SJCRH30 (cell line): ENCODE data around the gene LLGL2. TPM values are rescaled to one million over a fixed set of nuclear protein-coding genes. Genes with fewer than 3 reads are reported as not detected.
"Not testable (repeated sequence)": the region's sequence is repeated elsewhere in the genome, so short reads cannot be mapped to it uniquely, and the experiment has no call there.

ENCODE experiments used
- DNase-seq, 2 experiments: peaks; one replicate each; pipeline ENCODE4 v3.0.0-alpha.2; 2015 to 2020
- H3K27ac ChIP-seq: fragments of 250-450 bp; sonication (Bioruptor Pico); 2 replicates; pipeline ENCODE4 v1.5.1; 2020; ENCODE audit warnings: mild to moderate bottlenecking, moderate library complexity
- H3K27me3 ChIP-seq: fragments of 250-450 bp; sonication (Bioruptor Pico); 2 replicates; pipeline ENCODE4 v1.5.1; 2020; ENCODE audit warnings: mild to moderate bottlenecking, moderate library complexity
- H3K36me3 ChIP-seq: fragments of 250-450 bp; sonication (Bioruptor Pico); 2 replicates; pipeline ENCODE4 v1.5.1; 2020; ENCODE audit warnings: mild to moderate bottlenecking, moderate library complexity
- H3K4me1 ChIP-seq: fragments of 250-450 bp; sonication (Bioruptor Pico); 2 replicates; pipeline ENCODE4 v1.5.1; 2020; ENCODE audit warnings: mild to moderate bottlenecking, moderate library complexity
- H3K4me3 ChIP-seq: fragments of 250-450 bp; sonication (Bioruptor Pico); 2 replicates; pipeline ENCODE4 v1.5.1; 2020; ENCODE audit warnings: mild to moderate bottlenecking, moderate library complexity
- H3K9me3 ChIP-seq: fragments of 250-450 bp; sonication (Bioruptor Pico); replicated peaks from 2 replicates; pipeline ENCODE4 v1.5.1; 2020; ENCODE audit warnings: mild to moderate bottlenecking, moderate library complexity
- total RNA-seq: library from RNA; depleted of rRNA; stranded (reverse); fragments of >200 nt; shearing (Covaris generic); gene quantifications from 2 replicates; pipeline ENCODE4 v1.2.3, GENCODE V29; 2014; rRNA removed

Gene LLGL2, protein sequence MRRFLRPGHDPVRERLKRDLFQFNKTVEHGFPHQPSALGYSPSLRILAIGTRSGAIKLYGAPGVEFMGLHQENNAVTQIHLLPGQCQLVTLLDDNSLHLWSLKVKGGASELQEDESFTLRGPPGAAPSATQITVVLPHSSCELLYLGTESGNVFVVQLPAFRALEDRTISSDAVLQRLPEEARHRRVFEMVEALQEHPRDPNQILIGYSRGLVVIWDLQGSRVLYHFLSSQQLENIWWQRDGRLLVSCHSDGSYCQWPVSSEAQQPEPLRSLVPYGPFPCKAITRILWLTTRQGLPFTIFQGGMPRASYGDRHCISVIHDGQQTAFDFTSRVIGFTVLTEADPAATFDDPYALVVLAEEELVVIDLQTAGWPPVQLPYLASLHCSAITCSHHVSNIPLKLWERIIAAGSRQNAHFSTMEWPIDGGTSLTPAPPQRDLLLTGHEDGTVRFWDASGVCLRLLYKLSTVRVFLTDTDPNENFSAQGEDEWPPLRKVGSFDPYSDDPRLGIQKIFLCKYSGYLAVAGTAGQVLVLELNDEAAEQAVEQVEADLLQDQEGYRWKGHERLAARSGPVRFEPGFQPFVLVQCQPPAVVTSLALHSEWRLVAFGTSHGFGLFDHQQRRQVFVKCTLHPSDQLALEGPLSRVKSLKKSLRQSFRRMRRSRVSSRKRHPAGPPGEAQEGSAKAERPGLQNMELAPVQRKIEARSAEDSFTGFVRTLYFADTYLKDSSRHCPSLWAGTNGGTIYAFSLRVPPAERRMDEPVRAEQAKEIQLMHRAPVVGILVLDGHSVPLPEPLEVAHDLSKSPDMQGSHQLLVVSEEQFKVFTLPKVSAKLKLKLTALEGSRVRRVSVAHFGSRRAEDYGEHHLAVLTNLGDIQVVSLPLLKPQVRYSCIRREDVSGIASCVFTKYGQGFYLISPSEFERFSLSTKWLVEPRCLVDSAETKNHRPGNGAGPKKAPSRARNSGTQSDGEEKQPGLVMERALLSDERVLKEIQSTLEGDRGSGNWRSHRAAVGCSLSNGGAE
- not detected in 2 replicates for total RNA-seq

DNA sequence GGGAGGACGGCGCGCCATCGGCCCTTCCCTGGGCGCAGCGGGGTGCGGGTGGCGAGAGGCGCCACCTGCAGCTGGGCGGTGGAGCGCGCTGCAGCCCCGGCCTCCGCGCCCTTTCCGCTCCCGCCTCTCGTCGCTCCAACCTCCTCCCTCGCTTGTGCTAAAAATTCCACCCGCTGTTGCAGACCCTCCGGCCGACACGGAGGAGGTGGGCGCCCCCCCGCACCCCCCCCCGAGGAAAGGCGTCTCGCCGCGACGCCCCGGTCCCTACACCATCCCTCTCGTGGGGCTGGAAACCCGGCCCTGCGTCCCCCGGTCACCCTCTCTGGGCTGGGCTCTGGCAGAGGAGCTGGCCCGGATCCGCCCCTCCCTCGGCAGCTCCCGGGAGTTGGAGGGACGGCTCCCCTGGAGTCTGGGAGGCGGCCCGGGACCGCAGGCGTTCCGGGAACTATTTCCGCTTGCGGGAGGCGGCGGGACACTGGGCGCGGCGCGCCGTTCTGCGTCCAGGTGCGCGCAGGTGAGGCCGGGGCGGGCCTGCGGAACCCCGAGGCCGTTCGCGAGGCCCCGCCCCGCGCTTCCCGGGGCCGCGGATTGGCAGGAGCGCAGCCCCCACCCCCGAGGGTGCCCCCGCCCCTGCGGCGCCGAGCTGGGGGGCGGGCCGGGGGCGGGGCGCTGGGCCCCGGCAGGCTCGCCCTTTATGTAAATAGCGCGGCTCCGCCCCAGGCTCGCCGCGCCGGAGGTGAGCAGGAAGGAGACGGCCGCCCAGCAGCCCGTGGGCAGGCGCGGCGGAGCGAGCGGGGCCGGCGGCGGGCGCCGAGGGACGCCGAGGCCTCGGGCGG is at the start of gene LLGL2:
LLGL2 (plus strand) TSS at position 728 of the 836 bp plus-strand sequence. CDS start 17,730 bp downstream, outside the sequence.
- Histone ChIP-seq H3K4me1 (no peaks in the 10 kb centered on the region), H3K4me3 (no peak within 1 kb of the TSS), H3K27ac (no peak within 1 kb of the TSS), H3K9me3 (no peaks in the 10 kb centered on the region), H3K36me3 (peaks cover 21% of the 10 kb centered on the region), H3K27me3 (no peaks in the 10 kb centered on the region)
- no peak for DNase-seq

DNA sequence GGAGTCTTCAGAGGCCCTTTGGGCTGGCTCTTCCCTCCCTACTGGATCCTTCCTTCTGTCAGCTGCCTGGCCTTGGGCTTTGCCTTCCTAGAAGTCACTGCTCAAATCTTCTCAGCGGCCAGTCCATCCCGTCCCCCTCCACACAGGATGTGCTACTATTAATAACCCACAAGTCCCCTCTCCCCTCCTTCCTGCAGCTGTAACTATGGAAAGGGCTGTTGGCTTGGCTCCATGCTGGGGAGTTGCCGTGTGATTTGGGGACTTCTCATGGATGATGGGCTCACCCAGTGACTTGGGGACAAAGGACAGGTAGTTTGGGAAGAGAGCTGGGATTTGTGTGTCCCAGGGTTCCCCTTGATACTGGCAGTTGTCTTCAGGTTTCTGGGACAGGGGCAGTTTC is 49.6 kb upstream of the LLGL2 start:
- peaks cover 4% of the 10 kb centered on the region; the same call in 1 of the 2 replicates for H3K36me3 ChIP-seq
- no peak overlapping the region for H3K4me3 ChIP-seq
- DNase-seq, result no peak
- H3K27ac ChIP-seq, result no peak overlapping the region
- no peaks in the 10 kb centered on the region for H3K9me3 ChIP-seq
- no peaks in the 10 kb centered on the region for H3K27me3 ChIP-seq
- H3K4me1 ChIP-seq, result peaks cover 21% of the 10 kb centered on the region

DNA sequence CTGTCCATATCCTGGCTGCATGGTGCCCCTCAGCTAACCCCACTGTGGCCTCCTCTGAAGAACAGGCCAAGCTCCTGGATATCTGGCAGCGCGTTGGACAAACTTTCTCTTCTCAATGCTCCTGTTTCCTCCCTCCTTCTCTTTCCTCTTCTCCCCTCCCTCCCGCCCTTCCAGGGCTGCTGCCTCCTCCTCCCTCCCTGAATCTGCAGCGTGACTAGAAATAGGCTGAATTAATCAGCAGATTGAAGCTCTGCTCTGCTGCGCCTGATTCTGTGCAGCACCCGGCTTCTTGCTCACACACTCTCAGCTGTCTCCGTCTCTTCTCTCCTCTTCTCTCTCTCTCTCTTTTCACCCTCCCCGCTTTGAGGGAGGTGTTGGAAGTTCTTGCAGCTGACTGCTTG is 49.2 kb upstream of the LLGL2 start:
- DNase-seq, result no peak
- H3K4me3 ChIP-seq, result no peak overlapping the region
- peaks cover 4% of the 10 kb centered on the region; the same call in 1 of the 2 replicates for H3K36me3 ChIP-seq
- no peaks in the 10 kb centered on the region for H3K27me3 ChIP-seq
- H3K27ac ChIP-seq, result no peak overlapping the region
- H3K4me1 ChIP-seq, result peaks cover 25% of the 10 kb centered on the region
- no peaks in the 10 kb centered on the region for H3K9me3 ChIP-seq

DNA sequence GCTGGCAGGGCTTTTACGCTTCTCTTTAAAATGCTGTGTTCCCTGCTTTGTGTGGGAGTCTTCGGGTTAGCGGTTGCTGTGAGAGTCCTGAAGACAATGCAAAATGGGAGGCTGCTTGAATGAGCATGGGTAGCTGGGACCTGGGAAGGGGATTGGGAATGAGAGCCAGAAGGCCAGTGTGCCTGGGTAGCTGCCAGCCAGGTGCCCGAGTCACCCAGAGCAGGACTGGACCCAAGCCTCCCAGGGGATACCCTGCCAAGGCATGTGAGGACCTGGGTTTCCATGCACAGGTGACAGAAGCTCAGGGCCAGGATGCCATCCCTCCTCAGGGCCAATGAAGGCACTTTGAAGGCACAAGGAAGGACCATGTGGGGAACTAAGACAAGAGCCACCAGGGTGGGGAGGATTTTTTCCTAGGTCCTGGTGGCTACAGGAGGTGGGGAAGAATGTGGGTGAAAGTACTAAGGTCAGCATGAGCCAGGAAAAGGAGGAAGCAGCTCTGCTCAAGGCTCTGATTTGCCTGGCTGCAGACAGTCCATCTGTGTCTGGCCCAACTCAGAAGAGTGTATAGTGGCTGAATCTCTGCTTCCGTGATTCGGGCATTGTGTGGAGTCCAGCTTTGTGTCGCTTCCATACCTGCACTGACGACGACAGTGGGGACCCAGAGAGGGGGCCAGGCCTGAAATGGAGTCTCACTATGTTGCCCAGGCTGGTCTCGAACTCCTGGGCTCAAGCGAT is 48.6 kb upstream of the LLGL2 start:
- no peaks in the 10 kb centered on the region for H3K9me3 ChIP-seq
- no peak overlapping the region for H3K4me3 ChIP-seq
- H3K27ac ChIP-seq, result no peak overlapping the region
- no peaks in the 10 kb centered on the region for H3K27me3 ChIP-seq
- peaks cover 32% of the 10 kb centered on the region for H3K4me1 ChIP-seq
- peaks cover 4% of the 10 kb centered on the region; the same call in 1 of the 2 replicates for H3K36me3 ChIP-seq
- DNase-seq, result no peak

DNA sequence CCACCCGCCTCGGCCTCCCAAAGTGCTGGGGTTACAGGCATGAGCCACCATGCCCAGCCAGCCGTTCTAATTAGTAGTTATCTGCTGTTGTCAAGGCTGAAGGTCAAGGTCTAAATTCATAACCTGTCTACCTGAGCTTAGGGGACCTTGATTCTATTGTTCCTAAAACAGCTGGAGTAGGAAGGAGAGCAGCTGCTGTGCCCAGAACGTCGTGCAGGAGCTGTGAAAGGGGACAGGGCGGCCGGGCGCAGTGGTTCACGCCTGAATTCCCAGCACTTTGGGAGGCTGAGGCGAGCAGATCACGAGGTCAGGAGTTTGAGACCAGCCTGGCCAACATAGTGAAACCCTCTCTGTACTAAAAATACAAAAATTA is 48.0 kb upstream of the LLGL2 start:
- not testable (repeated sequence) for H3K27ac ChIP-seq, H3K4me3 ChIP-seq, H3K9me3 ChIP-seq, H3K27me3 ChIP-seq, DNase-seq, H3K36me3 ChIP-seq
- peaks cover 33% of the 10 kb centered on the region for H3K4me1 ChIP-seq

DNA sequence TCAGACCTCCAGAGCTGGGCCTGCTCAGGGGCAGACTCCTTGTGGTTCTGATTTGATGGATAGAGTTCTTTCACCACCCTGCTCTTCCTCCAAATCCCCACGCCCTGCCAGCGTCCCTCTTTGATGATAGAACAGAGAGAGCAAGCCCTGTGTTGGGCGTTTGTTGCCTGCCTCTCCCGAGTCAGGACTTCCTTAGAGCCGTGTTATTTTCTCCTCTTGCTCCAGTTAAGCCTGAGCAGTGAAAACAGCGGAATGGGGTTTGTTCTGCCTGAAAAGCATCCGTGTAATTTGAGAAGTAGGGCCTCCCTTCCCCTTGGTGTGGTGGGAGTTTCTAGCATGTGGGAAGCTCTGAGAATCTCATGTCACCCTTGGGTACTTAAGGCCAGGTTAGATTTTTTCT is 47.0 kb upstream of the LLGL2 start:
- peak in 1 of 2 experiments; percentile 60 for DNase-seq

DNA sequence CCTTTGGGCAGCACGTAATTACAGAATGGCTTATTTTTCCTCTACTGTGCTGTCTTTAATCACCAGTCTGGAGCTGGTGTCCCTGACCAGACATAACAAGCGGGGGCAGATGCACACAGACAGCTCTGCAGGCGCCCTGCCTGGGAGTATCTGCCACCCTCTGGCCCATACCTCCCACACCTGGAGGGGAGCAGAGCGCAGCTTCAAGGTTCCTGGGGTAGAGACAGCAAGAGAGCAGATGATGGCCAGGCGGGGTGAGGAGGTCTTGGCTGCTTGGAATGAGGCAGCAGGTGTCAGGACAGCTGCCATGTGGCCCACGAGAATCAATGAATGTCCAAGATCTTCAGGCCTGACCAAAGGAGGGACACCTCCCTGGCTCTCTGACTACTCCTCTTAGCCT is 45.2 kb upstream of the LLGL2 start:
- Histone ChIP-seq H3K9me3 (no peaks in the 10 kb centered on the region), H3K4me1 (peaks cover 28% of the 10 kb centered on the region), H3K4me3 (no peak overlapping the region), H3K36me3 (no peaks in the 10 kb centered on the region), H3K27me3 (no peaks in the 10 kb centered on the region), H3K27ac (no peak overlapping the region)
- peak; percentile 22 to 49 for DNase-seq

More for the DNA sequence above, 47.0 kb upstream of the LLGL2 start:
- Histone ChIP-seq H3K4me3 (no peak overlapping the region), H3K9me3 (no peaks in the 10 kb centered on the region), H3K4me1 (peaks cover 28% of the 10 kb centered on the region), H3K36me3 (0 out of 2 replicates have a peak, but pooled peaks cover 2% of the 10 kb centered on the region), H3K27me3 (no peaks in the 10 kb centered on the region), H3K27ac (no peak overlapping the region)

DNA sequence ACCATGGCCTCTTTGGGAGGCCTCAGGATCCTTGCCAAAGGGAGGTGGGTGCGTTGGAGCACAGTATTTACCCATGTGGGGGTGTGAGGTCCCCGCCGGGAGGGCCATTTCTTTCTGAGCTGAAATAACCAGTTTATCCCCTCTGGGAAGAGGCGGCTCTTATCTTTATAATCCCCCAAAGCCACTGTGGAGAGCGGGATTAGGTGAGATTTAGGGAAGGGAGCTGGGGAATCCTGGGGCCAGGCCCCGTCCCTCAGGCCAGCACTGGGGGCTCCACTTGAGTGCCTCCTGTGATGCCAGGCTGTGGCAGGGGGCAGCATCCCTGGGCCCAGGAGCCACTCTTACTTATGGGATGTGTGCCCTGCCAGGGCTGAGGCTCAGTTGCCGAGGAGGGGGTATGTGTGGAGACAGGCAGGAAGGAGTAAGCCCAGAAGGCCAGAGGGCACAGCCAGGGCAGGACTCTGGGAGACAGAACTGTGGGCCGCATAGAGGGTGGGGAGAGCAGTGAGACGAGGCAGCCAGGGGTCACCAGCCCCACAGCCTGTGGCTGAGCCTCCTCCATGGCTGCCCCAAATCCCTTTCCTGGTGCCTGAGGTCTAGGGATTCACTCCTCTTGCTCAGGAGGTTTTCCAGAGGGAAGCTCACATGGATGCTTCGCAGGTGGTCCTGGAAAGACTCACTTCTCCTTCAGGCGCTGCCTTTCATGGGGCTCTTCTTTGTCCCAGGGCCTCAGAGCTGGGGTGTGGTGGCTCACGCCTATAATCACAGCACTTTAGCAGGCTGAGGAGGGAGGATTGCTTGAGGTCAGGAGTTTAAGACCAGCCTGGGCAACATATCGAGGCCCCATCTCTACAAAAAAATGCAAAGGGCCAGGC is 44.1 kb upstream of the LLGL2 start:
- Histone ChIP-seq H3K27me3 (no peaks in the 10 kb centered on the region), H3K36me3 (no peaks in the 10 kb centered on the region), H3K27ac (peak overlapping the region; percentile 2; the same call in 1 of the 2 replicates), H3K4me3 (no peak overlapping the region), H3K9me3 (no peaks in the 10 kb centered on the region), H3K4me1 (peaks cover 28% of the 10 kb centered on the region)
- peak; percentile 77 to 86 for DNase-seq

DNA sequence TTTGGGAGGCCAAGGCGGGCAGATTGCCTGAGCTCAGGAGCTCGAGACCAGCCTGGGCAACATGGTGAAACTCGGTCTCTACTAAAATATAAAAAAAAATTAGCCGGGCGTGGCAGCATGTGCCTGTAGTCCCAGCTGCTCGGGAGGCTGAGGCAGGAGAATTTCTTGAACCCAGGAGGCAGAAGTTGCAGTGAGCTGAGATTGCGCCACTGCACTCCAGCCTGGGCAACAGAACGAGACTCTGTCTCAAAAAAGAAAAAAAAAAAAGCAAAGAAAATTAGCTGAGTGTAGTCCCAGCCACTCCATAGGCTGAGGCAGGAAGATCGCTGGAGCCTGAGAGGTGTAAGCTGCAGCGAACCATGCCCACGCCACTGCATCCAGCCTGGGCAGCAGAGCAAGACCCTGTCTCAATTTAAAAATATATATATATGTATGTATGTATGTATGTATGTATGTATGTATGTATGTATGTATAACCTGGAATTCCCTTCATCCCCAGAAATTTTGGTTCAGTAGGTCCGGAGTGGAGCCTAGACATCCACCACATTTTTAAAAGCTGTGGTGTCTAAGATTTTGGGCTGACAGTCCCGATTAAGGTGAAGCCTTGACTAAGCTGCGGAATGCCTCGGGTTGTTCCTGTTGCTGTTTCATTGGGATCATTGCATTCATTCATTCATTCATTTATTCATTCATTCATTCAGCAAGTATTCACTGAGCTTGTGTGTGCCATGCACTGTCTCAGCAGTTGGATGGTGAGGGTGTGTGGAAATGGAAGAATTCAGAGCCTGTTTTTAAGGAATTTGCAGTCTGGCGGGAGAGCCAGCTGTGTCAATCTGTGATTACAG is 43.2 kb upstream of the LLGL2 start:
- H3K4me1 ChIP-seq, result peaks cover 28% of the 10 kb centered on the region

DNA sequence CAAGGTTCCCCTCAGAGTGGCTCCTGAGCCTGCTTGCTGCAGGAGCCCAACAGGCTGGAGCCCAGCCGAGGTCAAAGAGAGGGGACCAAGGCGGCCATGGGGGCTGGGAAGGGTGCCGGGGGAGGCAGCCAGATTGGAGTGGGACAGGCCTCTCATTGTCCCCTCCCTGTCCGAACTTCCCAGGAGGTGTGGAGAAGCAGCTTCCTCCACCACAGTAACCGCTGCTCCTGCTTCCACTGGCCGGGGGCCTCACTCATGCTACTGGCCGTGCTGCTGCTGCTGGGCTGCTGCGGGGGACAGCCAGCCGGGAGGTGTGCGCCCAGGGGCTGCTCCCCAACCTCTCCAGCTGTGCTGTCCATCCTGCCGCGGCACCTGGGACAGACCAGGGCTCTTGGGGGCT is 39.8 kb upstream of the LLGL2 start:
- Histone ChIP-seq H3K27ac (no peak overlapping the region), H3K36me3 (no peaks in the 10 kb centered on the region), H3K4me1 (peaks cover 14% of the 10 kb centered on the region)

More for the DNA sequence above, 43.2 kb upstream of the LLGL2 start:
- DNase-seq, result no peak
- Histone ChIP-seq H3K27me3 (no peaks in the 10 kb centered on the region), H3K4me3 (no peak overlapping the region), H3K36me3 (no peaks in the 10 kb centered on the region), H3K27ac (no peak overlapping the region; the same call in 1 of the 2 replicates), H3K9me3 (no peaks in the 10 kb centered on the region)

DNA sequence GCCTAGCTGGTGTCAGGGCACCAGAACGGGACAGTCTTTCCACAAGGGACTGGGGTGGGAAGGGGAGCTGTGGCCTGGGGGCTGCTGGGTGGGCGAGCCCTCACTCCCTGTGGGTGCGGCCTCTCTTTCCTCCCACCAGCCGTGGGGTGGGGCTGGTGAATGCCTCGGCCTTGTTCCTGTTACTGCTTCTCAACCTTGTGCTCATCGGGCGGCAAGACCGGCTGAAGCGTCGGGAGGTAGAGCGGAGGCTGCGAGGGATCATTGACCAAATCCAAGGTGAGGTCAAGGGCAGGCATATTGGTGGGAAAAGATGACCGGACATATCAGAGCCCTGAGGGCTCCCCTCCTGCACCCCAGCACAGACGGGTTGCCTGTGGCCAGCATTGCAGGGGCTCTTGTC is 39.3 kb upstream of the LLGL2 start:
- H3K27me3 ChIP-seq, result no peaks in the 10 kb centered on the region
- H3K27ac ChIP-seq, result no peak overlapping the region
- peaks cover 9% of the 10 kb centered on the region for H3K4me1 ChIP-seq
- no peak for DNase-seq
- no peaks in the 10 kb centered on the region for H3K9me3 ChIP-seq
- no peaks in the 10 kb centered on the region for H3K36me3 ChIP-seq
- H3K4me3 ChIP-seq, result no peak overlapping the region

More for the DNA sequence above, 39.8 kb upstream of the LLGL2 start:
- H3K27me3 ChIP-seq, result no peaks in the 10 kb centered on the region
- DNase-seq, result no peak
- no peaks in the 10 kb centered on the region for H3K9me3 ChIP-seq
- no peak overlapping the region for H3K4me3 ChIP-seq

DNA sequence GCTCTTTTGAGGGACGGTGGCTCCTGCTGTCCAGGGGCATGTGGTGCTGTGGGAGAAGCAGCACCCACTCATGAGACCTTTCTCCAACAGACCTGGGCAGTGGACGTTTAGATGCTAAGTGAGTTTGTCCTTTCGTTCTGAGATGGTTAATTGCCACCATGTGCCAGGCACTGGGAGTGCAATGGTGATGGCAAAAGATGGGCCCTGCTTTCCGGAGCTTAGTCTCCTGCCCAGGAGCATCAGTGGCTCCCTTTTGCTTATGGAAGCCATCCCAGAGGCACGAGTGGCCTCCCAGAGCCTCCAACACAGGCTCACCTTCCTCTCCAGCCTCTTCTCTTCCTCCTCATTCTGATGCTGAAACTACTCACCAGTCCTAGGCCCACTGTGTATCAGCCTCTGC is 38.5 kb upstream of the LLGL2 start:
- no peaks in the 10 kb centered on the region for H3K36me3 ChIP-seq
- H3K4me1 ChIP-seq, result peaks cover 1% of the 10 kb centered on the region
- H3K9me3 ChIP-seq, result no peaks in the 10 kb centered on the region
- DNase-seq, result no peak
- no peaks in the 10 kb centered on the region for H3K27me3 ChIP-seq
- H3K27ac ChIP-seq, result no peak overlapping the region
- no peak overlapping the region for H3K4me3 ChIP-seq
